ENCODE measurements around the gene CDCA5.

DNA sequence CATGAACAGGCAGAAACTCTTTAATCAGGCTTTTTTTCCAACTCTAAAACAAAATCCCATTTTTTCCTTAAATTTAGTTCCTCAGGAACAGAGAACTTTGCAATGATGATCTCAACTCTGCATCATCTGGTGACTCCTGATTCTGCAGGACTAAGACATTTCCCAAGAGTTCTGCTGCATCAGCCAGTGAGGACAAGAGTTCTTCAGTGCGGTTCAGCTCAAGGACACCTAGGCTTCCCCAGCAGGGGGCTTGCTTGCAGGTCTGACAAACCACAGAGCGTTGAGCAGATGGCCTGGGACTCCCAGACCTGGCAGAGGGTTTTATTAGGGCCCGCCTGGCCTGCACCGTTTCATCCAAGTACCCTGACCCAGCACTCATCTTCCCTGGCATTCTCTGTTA, 6.4 kb downstream of the CDCA5 start:
- TF ChIP-seq, protein P1, sequence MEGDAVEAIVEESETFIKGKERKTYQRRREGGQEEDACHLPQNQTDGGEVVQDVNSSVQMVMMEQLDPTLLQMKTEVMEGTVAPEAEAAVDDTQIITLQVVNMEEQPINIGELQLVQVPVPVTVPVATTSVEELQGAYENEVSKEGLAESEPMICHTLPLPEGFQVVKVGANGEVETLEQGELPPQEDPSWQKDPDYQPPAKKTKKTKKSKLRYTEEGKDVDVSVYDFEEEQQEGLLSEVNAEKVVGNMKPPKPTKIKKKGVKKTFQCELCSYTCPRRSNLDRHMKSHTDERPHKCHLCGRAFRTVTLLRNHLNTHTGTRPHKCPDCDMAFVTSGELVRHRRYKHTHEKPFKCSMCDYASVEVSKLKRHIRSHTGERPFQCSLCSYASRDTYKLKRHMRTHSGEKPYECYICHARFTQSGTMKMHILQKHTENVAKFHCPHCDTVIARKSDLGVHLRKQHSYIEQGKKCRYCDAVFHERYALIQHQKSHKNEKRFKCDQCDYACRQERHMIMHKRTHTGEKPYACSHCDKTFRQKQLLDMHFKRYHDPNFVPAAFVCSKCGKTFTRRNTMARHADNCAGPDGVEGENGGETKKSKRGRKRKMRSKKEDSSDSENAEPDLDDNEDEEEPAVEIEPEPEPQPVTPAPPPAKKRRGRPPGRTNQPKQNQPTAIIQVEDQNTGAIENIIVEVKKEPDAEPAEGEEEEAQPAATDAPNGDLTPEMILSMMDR (conservative IDR thresholded peaks at IDR 0.05; ENCODE audit: low read depth, low read length): no peak
- TF ChIP-seq EZH2 (IDR thresholded peaks at IDR 0.05; ENCODE audit: borderline replicate concordance, low read depth, low read length, poor library complexity, severe bottlenecking): no peak
